Measurements from ENCODE around the gene MDFIC. TPM values are rescaled to one million over a fixed set of nuclear protein-coding genes. Genes with fewer than 3 reads are reported as not detected.

MDFIC gene
- total RNA-seq, 1 experiment from 2014 or later, result 16.8 TPM

DNA sequence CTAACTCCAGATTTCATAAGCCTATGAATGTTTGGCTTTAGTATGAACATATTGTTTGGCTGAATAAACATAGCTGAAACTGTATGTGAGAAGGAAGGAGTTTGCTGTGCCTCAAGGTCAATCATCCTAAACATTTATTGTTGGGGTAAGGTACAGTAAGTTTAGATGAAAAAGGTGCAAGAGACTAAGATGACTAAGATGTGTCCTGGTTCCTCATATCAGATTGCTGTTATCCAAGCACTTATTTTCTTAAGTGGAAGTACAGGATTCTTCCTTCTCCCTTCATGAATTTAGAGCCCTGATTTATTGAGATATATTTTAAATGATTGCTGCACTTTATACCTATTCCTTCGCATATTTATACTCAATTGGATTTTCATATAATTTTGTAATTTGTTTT lies 12.2 kb downstream of the MDFIC start:
- no peak for DNase-seq
- no peak overlapping the region for H3K4me3 ChIP-seq (ENCODE audit: insufficient read depth, low read depth, low read length)
- H3K36me3 ChIP-seq (replicated peaks; ENCODE audit: control insufficient read depth, insufficient read depth, low read length), result no peaks in the 10 kb centered on the region
- no peaks in the 10 kb centered on the region for H3K27me3 ChIP-seq (ENCODE audit: control insufficient read depth, insufficient read depth, low read length)

DNA sequence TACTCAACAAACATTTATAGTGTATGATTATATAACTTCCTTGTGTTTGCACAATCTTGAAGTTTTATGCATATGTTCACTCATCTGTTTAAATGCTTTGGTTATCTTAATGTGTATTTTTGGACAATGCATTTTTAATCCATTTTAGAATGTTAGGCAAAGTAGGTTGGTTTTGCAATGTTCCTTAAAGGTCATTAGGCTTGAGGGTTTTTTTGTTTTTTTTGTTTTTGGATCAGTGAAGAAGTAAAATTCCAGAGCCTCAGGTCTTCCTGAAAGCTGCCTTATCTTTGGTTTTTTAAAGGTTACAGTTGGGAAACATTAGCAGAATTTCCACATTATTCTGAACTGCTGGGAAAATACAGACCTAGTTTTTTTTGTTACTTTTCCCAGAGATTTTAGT lies 12.8 kb downstream of the MDFIC start:
- H3K4me3 ChIP-seq (ENCODE audit: insufficient read depth, low read depth, low read length), result no peak overlapping the region

GRCh38 chr7:114936471-114936870 lies 14.6 kb downstream of the MDFIC start:
- Histone ChIP-seq H3K4me3 (ENCODE audit: insufficient read depth, low read depth, low read length) (no peak overlapping the region), H3K36me3 (replicated peaks; ENCODE audit: control insufficient read depth, insufficient read depth, low read length) (no peaks in the 10 kb centered on the region), H3K27me3 (ENCODE audit: control insufficient read depth, insufficient read depth, low read length) (no peaks in the 10 kb centered on the region)
- DNase-seq, result no peak

More for the DNA sequence above, 12.8 kb downstream of the MDFIC start:
- no peak for DNase-seq
- Histone ChIP-seq H3K27me3 (ENCODE audit: control insufficient read depth, insufficient read depth, low read length) (no peaks in the 10 kb centered on the region), H3K36me3 (replicated peaks; ENCODE audit: control insufficient read depth, insufficient read depth, low read length) (no peaks in the 10 kb centered on the region)

GRCh38 chr7:114937446-114937845 lies 15.6 kb downstream of the MDFIC start:
- H3K27me3 ChIP-seq (ENCODE audit: control insufficient read depth, insufficient read depth, low read length), result no peaks in the 10 kb centered on the region
- H3K36me3 ChIP-seq (replicated peaks; ENCODE audit: control insufficient read depth, insufficient read depth, low read length), result no peaks in the 10 kb centered on the region
- no peak for DNase-seq
- no peak overlapping the region for H3K4me3 ChIP-seq (ENCODE audit: insufficient read depth, low read depth, low read length)

DNA sequence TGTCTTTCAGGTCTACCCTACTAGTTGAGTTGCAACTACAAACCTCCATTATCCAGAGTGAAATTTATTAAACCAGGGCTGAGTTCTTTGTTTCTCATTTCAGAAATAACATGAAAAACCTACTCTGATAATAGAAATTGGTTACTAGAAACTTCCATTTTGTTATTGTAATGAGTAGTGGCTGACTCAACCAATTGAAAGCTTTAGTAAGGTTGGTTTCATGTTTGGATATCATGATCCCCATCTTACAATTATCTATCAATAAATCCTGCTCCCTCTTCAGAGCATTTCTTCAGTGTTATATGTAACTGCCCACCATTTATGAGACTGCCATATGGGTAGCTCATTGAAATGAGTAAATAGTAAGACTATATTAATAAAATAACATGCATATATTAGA lies 16.9 kb downstream of the MDFIC start:
- Histone ChIP-seq H3K36me3 (replicated peaks; ENCODE audit: control insufficient read depth, insufficient read depth, low read length) (no peaks in the 10 kb centered on the region), H3K4me3 (ENCODE audit: insufficient read depth, low read depth, low read length) (no peak overlapping the region), H3K27me3 (ENCODE audit: control insufficient read depth, insufficient read depth, low read length) (no peaks in the 10 kb centered on the region)
- DNase-seq, result no peak

GRCh38 chr7:114939484-114940097 lies 17.7 kb downstream of the MDFIC start:
- no peak for DNase-seq
- Histone ChIP-seq H3K4me3 (ENCODE audit: insufficient read depth, low read depth, low read length) (no peak overlapping the region), H3K27me3 (ENCODE audit: control insufficient read depth, insufficient read depth, low read length) (no peaks in the 10 kb centered on the region), H3K36me3 (replicated peaks; ENCODE audit: control insufficient read depth, insufficient read depth, low read length) (no peaks in the 10 kb centered on the region)

DNA sequence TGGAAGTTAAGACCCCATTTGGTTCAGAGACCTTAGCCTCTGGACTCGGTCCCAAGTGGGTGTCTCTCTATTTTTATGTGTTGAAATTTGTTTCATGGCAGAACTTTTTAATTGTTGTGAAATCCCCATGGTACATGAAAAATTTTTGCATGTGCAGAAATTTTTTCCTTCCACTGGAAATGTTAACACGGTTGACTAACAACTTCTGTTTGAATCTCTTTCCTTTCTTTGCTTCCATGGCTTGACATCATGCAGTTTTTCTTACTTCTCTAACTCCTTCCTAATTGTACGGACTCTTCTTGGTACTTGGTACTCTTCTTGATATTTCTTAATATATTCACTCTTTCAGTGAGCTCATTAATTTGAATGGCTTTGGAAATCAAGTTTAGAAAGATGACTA lies 18.3 kb downstream of the MDFIC start:
- no peaks in the 10 kb centered on the region for H3K36me3 ChIP-seq (replicated peaks; ENCODE audit: control insufficient read depth, insufficient read depth, low read length)
- no peak overlapping the region for H3K4me3 ChIP-seq (ENCODE audit: insufficient read depth, low read depth, low read length)
- H3K27me3 ChIP-seq (ENCODE audit: control insufficient read depth, insufficient read depth, low read length), result no peaks in the 10 kb centered on the region
- no peak for DNase-seq

DNA sequence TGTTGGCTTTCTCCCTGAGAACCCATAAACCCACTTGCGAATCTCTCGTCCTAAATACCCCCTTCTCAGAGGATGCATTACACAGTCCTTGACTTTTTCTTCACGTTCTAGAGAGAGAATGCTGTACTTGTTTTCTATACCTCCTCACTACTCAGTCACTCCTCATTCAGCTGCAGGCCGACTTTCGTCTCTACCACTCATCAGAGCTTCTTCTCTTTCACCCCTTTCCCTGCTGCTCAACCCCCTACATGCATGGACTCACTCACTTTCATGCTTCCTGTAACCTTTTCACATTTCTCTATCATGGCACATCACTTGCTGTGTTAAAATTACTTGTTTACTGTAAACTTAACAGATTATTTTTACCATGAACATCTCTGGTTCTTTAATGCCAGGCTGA lies 19.8 kb downstream of the MDFIC start:
- Histone ChIP-seq H3K36me3 (replicated peaks; ENCODE audit: control insufficient read depth, insufficient read depth, low read length) (no peaks in the 10 kb centered on the region), H3K4me3 (ENCODE audit: insufficient read depth, low read depth, low read length) (no peak overlapping the region), H3K27me3 (ENCODE audit: control insufficient read depth, insufficient read depth, low read length) (no peaks in the 10 kb centered on the region)
- DNase-seq, result no peak

DNA sequence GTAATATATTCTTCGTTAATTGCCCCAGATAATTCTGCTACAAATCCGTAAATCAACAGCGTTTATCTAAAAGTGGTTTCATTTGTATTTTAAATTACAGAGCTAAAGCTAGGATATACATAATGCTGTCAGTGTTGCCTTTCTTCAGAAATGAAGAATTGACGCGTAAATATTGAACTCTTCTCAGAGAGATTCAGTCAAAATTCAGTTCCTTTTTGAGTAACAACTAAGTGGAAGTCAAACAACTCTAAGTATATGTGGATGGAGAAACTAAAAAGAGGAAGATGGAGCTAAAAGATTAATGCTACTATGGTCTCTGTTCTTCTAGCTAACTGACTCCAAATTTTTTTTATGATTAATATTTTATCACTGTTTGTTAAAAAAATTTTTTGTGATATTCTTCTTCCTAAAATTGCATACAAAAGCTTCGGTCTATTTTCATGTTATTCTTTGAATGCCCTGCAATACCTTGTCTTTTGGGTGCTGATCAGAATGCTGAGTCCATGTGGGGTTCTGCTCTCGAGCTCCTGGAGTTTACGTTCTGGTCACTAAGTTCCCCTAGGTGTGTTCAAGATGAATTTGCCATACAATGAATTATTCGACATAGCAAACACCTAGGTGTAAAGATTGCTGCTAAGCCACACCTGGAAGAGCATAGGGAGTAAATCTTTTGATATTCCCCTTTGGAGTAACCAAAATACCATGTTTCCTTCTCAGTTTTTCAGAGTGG lies 20.7 kb downstream of the MDFIC start:
- no peaks in the 10 kb centered on the region for H3K27me3 ChIP-seq (ENCODE audit: control insufficient read depth, insufficient read depth, low read length)
- DNase-seq, result no peak
- H3K4me3 ChIP-seq (ENCODE audit: insufficient read depth, low read depth, low read length), result no peak overlapping the region
- no peaks in the 10 kb centered on the region for H3K36me3 ChIP-seq (replicated peaks; ENCODE audit: control insufficient read depth, insufficient read depth, low read length)

DNA sequence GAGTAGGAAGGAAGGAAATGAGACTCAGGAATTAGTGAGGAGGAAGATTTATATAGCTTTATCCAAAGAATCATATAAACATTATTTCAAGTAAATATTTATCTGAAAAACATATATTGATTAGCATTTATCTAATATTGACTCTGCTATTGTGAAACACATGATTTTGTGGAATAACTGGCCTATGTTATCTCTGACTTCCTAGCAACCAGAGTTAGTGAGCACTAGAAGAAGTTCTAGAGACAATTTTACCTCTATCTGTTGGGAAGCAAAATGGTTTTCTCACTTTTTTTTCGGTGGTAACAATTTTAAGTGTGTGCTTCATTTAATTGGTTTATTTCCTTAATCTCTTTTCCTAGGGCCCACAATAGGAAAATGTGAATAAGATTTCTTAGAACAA lies 21.6 kb downstream of the MDFIC start:
- Histone ChIP-seq H3K36me3 (replicated peaks; ENCODE audit: control insufficient read depth, insufficient read depth, low read length) (no peaks in the 10 kb centered on the region), H3K27me3 (ENCODE audit: control insufficient read depth, insufficient read depth, low read length) (no peaks in the 10 kb centered on the region), H3K4me3 (ENCODE audit: insufficient read depth, low read depth, low read length) (no peak overlapping the region)
- no peak for DNase-seq

DNA sequence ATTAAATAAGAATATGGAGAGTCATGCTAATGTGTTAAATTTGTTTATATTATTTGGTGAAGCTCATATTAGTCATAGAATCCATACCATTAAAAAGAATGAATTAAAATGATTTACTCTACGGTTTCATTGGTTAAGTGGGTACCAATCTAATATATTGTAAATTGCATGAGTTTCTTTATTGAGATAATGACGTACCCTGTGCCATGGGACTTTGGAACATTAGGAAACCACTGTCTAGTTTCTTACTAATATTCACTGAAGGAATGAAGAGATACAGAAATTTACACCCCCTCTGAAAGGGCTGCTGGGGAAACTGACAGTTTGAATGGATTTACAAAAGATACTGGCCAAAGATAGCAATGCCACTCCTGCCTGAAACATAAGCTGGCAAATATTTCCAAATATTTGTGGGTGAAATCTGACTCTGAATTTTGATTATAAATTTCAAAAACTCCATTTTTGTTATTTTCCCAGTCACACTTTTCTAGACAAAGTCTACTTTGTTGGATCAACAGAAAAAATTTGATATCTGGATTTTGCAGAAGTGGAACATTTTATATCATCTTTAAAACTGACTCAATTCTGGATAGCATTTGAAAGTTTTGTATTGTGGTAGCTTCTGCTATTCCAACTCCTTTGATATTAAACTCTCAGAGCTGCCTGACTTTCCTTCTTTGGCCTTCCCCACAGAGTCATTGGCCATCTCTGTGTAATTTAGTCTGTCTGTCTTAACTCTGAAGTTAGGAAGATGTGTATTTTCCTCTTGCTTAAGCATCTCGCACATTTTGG lies 22.3 kb downstream of the MDFIC start:
- Histone ChIP-seq H3K27me3 (ENCODE audit: control insufficient read depth, insufficient read depth, low read length) (no peaks in the 10 kb centered on the region), H3K36me3 (replicated peaks; ENCODE audit: control insufficient read depth, insufficient read depth, low read length) (no peaks in the 10 kb centered on the region), H3K4me3 (ENCODE audit: insufficient read depth, low read depth, low read length) (no peak overlapping the region)
- no peak for DNase-seq

DNA sequence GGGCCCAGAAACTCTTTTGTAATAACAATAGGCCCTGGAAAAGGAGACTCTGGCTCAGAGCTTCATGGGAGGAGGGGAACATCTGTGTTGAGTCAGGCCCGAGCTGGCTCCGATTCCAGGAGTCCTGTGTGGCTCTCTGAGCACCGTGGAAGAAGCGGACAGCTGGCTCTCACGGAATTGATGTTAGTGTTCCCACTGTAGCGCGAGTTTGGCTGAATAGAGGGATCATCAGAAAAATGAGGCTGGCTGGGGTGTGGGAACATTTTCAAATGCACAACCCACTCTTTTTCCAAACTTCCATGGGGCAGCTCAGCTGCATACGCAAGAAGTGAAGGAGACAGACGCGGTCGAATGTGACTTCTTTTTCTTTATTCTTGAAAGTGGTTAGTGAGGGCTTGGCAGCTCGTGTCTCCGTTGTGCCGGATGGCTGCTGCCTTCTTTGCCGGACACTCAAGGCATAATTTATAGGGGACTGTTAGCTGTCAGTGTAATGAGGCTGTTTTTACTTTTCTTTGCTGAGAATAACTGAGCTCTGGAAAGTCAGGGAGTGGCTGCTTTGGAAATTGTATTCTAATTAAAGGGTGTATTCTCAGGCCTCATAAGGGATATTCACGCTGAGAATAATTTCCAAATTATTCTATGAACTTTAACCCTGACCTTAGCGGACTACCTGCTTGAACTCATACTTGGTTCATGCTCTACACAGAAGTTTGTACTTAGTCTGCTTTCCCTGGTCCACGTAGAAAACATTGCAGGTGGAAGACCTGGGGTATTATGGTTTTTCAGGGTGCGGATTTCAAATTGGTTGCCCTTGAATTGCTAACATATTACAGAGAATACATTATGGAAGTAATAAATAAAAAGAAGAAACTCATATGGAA lies 23.1 kb downstream of the MDFIC start:
- DNase-seq, result no peak
- H3K4me3 ChIP-seq (ENCODE audit: insufficient read depth, low read depth, low read length), result no peak overlapping the region

GRCh38 chr7:114949231-114949630 lies 27.3 kb downstream of the MDFIC start:
- no peak for DNase-seq
- Histone ChIP-seq H3K36me3 (replicated peaks; ENCODE audit: control insufficient read depth, insufficient read depth, low read length) (no peaks in the 10 kb centered on the region), H3K27me3 (ENCODE audit: control insufficient read depth, insufficient read depth, low read length) (no peaks in the 10 kb centered on the region), H3K4me3 (ENCODE audit: insufficient read depth, low read depth, low read length) (no peak overlapping the region)

More for the DNA sequence above, 23.1 kb downstream of the MDFIC start:
- Histone ChIP-seq H3K36me3 (replicated peaks; ENCODE audit: control insufficient read depth, insufficient read depth, low read length) (no peaks in the 10 kb centered on the region), H3K27me3 (ENCODE audit: control insufficient read depth, insufficient read depth, low read length) (no peaks in the 10 kb centered on the region)

DNA sequence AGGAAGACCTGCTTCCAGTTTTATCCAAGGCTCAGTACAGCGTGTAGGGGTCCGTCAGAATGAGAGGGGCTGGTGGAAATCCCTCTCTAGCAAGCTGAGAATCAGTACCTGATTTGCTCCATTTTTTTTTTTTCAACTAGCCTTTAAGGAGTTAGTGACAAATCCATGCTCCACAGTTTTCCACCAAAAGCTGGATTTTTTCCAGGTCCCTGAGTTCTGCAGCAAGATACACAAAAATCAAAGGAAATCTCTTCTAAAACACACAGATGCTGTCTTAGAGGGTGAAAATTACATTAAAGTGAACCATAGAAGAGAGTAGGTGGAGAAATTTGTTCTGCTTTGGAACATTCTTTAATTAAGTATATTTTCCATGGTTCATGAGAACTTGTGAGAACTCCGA lies 30.4 kb downstream of the MDFIC start:
- no peaks in the 10 kb centered on the region for H3K27me3 ChIP-seq (ENCODE audit: control insufficient read depth, insufficient read depth, low read length)
- H3K36me3 ChIP-seq (replicated peaks; ENCODE audit: control insufficient read depth, insufficient read depth, low read length), result no peaks in the 10 kb centered on the region
- no peak overlapping the region for H3K4me3 ChIP-seq (ENCODE audit: insufficient read depth, low read depth, low read length)
- DNase-seq, result no peak
